ENCODE measurements around the gene REC8. TPM values are rescaled to one million over a fixed set of nuclear protein-coding genes. Genes with fewer than 3 reads are reported as not detected.

The REC8 gene
- total and polyA plus RNA-seq, 2 of the 13 experiments (the other 11 are each of a cell fraction or from before 2014, with no cell fraction given), result 3.4 to 14.7 TPM

- no peak for TF ChIP-seq E2F5 (CRISPR knock-in tag; conservative IDR thresholded peaks at IDR 0.05)
- no peak for TF ChIP-seq ATF6 (CRISPR knock-in tag; conservative IDR thresholded peaks at IDR 0.05)
- peak; percentile 92 for TF ChIP-seq EED (CRISPR knock-in tag; IDR thresholded peaks at IDR 0.05)
- TF ChIP-seq ZNF12 (CRISPR knock-in tag; IDR thresholded peaks at IDR 0.05), result peak; percentile 49; the same call in 1 of the 2 replicates
- no peak for TF ChIP-seq ZNF121 (CRISPR knock-in tag; IDR thresholded peaks at IDR 0.05)
- peak; percentile 89 for TF ChIP-seq ZFX (CRISPR knock-in tag; IDR thresholded peaks at IDR 0.05; ENCODE audit: low read depth)
- TF ChIP-seq ATF7-NPFF (CRISPR knock-in tag; IDR thresholded peaks at IDR 0.05; ENCODE audit: low read depth), result peak; percentile 18; the same call in 1 of the 2 replicates
- TF ChIP-seq HDAC1 (CRISPR knock-in tag; IDR thresholded peaks at IDR 0.05), result no peak
- TF ChIP-seq SP1 (IDR thresholded peaks at IDR 0.05), result peak; percentile 36; the same call in 1 of the 2 replicates
- no peak for TF ChIP-seq SP1 (CRISPR knock-in tag; IDR thresholded peaks at IDR 0.05)
- 0 out of 2 replicates have a peak, but pooled peaks have one; percentile 37 for TF ChIP-seq MATR3 (CRISPR knock-in tag; IDR thresholded peaks at IDR 0.05)
- no peak for TF ChIP-seq JARID2 (CRISPR knock-in tag; IDR thresholded peaks at IDR 0.05; ENCODE audit: insufficient replicate concordance)
- no peak for TF ChIP-seq ZBTB33 (CRISPR knock-in tag; IDR thresholded peaks at IDR 0.05)
- TF ChIP-seq NFKB2 (CRISPR knock-in tag; IDR thresholded peaks at IDR 0.05; ENCODE audit: borderline replicate concordance), result peak; percentile 62; the same call in 1 of the 2 replicates
- TF ChIP-seq ZBTB44 (CRISPR knock-in tag; IDR thresholded peaks at IDR 0.05), result no peak; the same call in 1 of the 2 replicates
- TF ChIP-seq THAP7 (CRISPR knock-in tag; IDR thresholded peaks at IDR 0.05), result no peak
- peak; percentile 70; the same call in 1 of the 2 replicates for TF ChIP-seq ZNF552 (CRISPR knock-in tag; IDR thresholded peaks at IDR 0.05; ENCODE audit: borderline replicate concordance)
- peak; percentile 69 for TF ChIP-seq ZNF839 (CRISPR knock-in tag; IDR thresholded peaks at IDR 0.05; ENCODE audit: borderline replicate concordance)
- TF ChIP-seq ZNF709 (CRISPR knock-in tag; IDR thresholded peaks at IDR 0.05), result no peak
- peak; percentile 77; the same call in 1 of the 2 replicates for TF ChIP-seq PITX1 (CRISPR knock-in tag; IDR thresholded peaks at IDR 0.05)
- no peak for TF ChIP-seq KDM1A (CRISPR knock-in tag; IDR thresholded peaks at IDR 0.05)
- no peak for TF ChIP-seq MYNN (CRISPR knock-in tag; IDR thresholded peaks at IDR 0.05; ENCODE audit: low read depth)
- peak; percentile 97 for TF ChIP-seq ZNF235 (CRISPR knock-in tag; IDR thresholded peaks at IDR 0.05; ENCODE audit: borderline replicate concordance)
- TF ChIP-seq TMF1 (CRISPR knock-in tag; IDR thresholded peaks at IDR 0.05; ENCODE audit: low read depth), result no peak; the same call in 1 of the 2 replicates
Measured at GRCh38 chr14:24147761-24148428, 24.0 kb upstream of the REC8 start (continued).

Measured in HepG2 (cell line).